PC-3 (cell line): Measurements from ENCODE around the gene GINM1.

ENCODE experiments used
- EZH2 ChIP-seq: fragments of 300-600 bp; sonication (generic); IDR thresholded peaks from one replicate; pipeline ENCODE4 v1.6.1; 2017; ENCODE audit warnings: antibody characterized with exemption, mild to moderate bottlenecking, low read length; ENCODE audit not compliant: unreplicated experiment
- EZH2phosphoT487 ChIP-seq: fragments of 300-600 bp; sonication (generic); IDR thresholded peaks from 2 replicates; pipeline ENCODE4 v1.6.1; 2018; ENCODE audit warnings: mild to moderate bottlenecking, antibody characterized with exemption, low read length, borderline replicate concordance
- TF ChIP-seq, protein P1 (sequence below): fragments of 300-600 bp; sonication (generic); conservative IDR thresholded peaks from 2 replicates; pipeline ENCODE4 v1.5.1; 2017; ENCODE audit warnings: antibody characterized with exemption, low read depth, mild to moderate bottlenecking, low read length

DNA sequence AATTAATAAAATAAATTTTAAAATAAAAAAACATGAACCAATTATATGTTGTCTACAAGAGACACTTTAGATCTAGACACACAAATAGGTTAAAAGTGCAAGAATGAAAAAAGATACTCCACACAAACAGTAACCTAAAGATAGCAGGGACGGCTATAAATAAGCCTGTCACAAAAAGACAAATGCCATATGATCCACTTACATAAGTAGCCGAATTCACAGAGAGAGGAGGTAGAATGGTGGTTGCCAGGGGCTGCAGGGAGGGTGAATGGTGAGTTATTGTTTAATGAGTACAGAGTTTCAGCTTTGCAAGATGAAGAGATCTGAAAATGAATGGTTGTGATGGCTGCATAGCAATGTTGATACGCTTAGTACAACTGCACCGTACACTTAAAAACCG, 49.6 kb downstream of the GINM1 start:
- TF ChIP-seq, protein P1, sequence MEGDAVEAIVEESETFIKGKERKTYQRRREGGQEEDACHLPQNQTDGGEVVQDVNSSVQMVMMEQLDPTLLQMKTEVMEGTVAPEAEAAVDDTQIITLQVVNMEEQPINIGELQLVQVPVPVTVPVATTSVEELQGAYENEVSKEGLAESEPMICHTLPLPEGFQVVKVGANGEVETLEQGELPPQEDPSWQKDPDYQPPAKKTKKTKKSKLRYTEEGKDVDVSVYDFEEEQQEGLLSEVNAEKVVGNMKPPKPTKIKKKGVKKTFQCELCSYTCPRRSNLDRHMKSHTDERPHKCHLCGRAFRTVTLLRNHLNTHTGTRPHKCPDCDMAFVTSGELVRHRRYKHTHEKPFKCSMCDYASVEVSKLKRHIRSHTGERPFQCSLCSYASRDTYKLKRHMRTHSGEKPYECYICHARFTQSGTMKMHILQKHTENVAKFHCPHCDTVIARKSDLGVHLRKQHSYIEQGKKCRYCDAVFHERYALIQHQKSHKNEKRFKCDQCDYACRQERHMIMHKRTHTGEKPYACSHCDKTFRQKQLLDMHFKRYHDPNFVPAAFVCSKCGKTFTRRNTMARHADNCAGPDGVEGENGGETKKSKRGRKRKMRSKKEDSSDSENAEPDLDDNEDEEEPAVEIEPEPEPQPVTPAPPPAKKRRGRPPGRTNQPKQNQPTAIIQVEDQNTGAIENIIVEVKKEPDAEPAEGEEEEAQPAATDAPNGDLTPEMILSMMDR, result no peak
- TF ChIP-seq EZH2 (no peak), EZH2phosphoT487 (no peak)
